ENCODE data around the gene APMAP.

The APMAP gene

DNA sequence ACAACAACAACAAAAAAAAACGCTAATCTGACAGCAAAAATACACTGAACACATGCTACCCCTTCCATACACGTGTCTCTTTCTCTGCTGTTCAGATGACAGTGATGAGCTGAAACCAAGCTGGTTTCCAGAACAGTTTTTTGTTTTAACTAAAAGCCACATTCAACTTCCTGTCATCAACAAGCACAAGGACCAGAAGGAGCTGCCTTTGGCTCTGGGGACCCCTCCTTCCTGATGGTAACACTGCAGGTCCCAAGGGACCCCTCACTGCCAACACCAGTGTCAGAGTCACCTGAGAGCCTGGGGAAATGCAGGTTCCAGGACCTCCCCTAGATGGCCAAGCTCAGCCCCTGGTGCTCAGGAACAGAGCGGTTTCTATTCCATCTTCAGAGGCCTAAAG lies 37.5 kb downstream of the APMAP start:
- Histone ChIP-seq H3K36me3 (ENCODE audit: control insufficient read depth, insufficient read depth, low read length) (no peaks in the 10 kb centered on the region), H3K27me3 (ENCODE audit: control insufficient read depth, insufficient read depth, low read length) (peaks cover 3% of the 10 kb centered on the region), H3K9me3 (ENCODE audit: control insufficient read depth, low read length) (no peaks in the 10 kb centered on the region), H3K4me3 (ENCODE audit: low read length) (no peak overlapping the region), H3K9ac (ENCODE audit: low read length) (no peak overlapping the region), H3K4me1 (ENCODE audit: control insufficient read depth, insufficient read depth, low read length) (no peaks in the 10 kb centered on the region)

DNA sequence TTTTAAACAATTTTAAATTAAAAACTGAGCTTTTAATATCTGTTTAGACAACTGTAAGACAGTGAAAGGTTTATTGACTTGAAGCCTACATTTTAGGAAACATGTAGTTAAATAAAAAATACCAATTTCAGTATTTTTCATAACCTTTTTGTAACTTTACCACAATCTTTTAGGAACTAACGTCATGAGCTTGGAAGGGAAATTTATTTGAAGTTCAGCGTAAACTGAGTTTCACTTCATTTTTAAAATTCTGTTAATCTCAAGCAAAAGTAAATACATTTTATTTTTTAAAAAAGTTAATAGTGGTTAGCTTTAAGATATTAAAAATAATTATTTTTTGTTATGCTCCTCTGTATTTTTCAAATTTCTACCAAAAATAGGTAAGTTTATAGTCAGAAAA lies 38.0 kb downstream of the APMAP start:
- H3K4me3 ChIP-seq (ENCODE audit: low read length), result no peak overlapping the region
- H3K4me1 ChIP-seq (ENCODE audit: control insufficient read depth, insufficient read depth, low read length), result no peaks in the 10 kb centered on the region
- peaks cover 3% of the 10 kb centered on the region for H3K27me3 ChIP-seq (ENCODE audit: control insufficient read depth, insufficient read depth, low read length)
- no peak overlapping the region for H3K9ac ChIP-seq (ENCODE audit: low read length)
- H3K9me3 ChIP-seq (ENCODE audit: control insufficient read depth, low read length), result no peaks in the 10 kb centered on the region
- no peaks in the 10 kb centered on the region for H3K36me3 ChIP-seq (ENCODE audit: control insufficient read depth, insufficient read depth, low read length)

GRCh38 chr20:24954151-24954550 lies 38.4 kb downstream of the APMAP start:
- no peaks in the 10 kb centered on the region for H3K36me3 ChIP-seq (ENCODE audit: control insufficient read depth, insufficient read depth, low read length)
- no peak overlapping the region for H3K4me3 ChIP-seq (ENCODE audit: low read length)
- no peak overlapping the region for H3K9ac ChIP-seq (ENCODE audit: low read length)
- H3K4me1 ChIP-seq (ENCODE audit: control insufficient read depth, insufficient read depth, low read length), result no peaks in the 10 kb centered on the region
- H3K27me3 ChIP-seq (ENCODE audit: control insufficient read depth, insufficient read depth, low read length), result peaks cover 3% of the 10 kb centered on the region
- H3K9me3 ChIP-seq (ENCODE audit: control insufficient read depth, low read length), result no peaks in the 10 kb centered on the region

DNA sequence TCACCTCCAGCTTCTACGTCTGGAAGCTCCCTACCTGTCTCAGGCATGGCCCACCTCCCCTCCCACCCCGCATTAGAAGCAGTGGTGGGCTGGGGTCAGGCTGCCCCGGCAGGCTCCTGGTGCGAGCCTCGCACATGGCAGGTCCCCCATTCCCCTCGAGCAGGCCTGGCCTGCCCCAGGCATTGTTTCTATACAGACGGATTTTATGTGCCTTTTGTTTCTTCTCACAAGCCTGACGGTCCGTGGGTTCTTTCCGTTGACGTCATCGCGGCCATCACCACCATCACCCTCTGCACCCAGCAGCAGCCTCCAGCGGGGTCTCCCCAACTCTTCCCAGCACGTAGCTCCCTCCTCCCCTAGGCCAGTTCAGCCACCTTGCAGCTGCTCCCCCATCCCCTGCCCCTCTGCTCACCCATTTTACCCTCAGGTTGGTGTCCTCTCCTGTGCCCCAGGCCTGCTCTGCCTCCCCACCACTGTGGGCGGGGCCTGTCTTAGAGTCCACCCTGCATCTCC lies 38.9 kb downstream of the APMAP start:
- H3K27me3 ChIP-seq (ENCODE audit: control insufficient read depth, insufficient read depth, low read length), result peaks cover 3% of the 10 kb centered on the region
- no peak overlapping the region for H3K4me3 ChIP-seq (ENCODE audit: low read length)
- no peaks in the 10 kb centered on the region for H3K9me3 ChIP-seq (ENCODE audit: control insufficient read depth, low read length)
- no peaks in the 10 kb centered on the region for H3K36me3 ChIP-seq (ENCODE audit: control insufficient read depth, insufficient read depth, low read length)
- no peaks in the 10 kb centered on the region for H3K4me1 ChIP-seq (ENCODE audit: control insufficient read depth, insufficient read depth, low read length)
- no peak overlapping the region for H3K9ac ChIP-seq (ENCODE audit: low read length)

DNA sequence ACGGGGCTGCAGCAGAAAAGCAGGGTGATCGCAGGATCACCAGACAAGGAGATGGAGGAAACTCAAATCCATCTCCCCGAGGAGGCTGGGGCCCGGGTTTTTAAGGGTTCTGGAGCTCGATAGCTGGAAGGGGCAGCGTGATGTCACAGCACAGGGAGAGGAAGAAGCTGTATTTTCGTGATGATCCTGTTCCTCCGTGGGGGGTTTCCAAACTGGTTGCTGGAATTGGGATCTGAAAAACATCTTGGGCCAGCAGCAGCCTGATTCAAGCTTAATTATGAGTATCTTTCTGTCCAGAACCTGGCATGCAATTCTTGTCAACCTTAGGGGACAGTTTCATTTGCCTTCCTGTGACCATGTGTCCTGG lies 39.4 kb downstream of the APMAP start:
- no peaks in the 10 kb centered on the region for H3K4me1 ChIP-seq (ENCODE audit: control insufficient read depth, insufficient read depth, low read length)

DNA sequence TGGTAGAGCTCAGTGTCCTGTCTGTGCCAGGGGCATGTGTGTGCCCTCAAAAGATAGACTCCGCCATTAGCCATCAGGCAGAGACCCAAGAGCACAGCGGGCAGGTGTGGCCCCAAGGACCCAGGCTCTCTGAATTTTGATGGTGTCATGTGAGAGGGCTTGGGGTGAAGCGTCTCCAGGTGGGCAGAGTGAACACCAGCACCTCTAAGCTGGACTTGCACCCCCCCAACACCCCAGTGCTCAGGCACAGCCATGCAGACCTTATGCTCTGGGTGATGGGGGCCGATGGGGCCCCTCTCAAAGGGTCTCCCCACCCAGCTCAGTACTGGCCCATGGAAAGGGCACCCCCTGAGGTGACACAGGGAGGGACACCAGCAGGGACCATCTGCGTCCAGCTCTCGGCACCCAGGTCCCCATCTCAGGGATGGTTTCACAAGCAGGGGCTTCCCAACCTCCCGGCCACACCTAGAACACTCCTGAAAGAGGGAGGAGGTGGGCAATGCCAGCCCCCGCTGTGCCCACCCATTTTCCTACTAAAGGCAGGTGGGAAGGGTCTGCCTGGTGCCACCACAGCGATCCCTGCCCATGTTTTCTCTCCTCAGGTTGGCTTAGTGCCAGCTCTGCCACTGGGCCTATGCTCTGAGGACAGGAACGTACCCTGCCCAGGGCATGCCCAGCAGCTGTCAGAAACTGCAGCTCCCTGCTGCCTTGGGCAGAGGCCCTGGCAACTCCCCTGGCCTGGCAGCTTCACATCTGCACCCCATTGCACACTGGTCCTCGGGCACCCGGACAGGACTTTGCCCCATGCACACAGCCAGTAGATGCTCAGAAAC lies 40.0 kb downstream of the APMAP start:
- no peaks in the 10 kb centered on the region for H3K9me3 ChIP-seq (ENCODE audit: control insufficient read depth, low read length)
- H3K4me1 ChIP-seq (ENCODE audit: control insufficient read depth, insufficient read depth, low read length), result no peaks in the 10 kb centered on the region
- H3K36me3 ChIP-seq (ENCODE audit: control insufficient read depth, insufficient read depth, low read length), result no peaks in the 10 kb centered on the region
- H3K9ac ChIP-seq (ENCODE audit: low read length), result no peak overlapping the region
- peaks cover 3% of the 10 kb centered on the region for H3K27me3 ChIP-seq (ENCODE audit: control insufficient read depth, insufficient read depth, low read length)
- no peak overlapping the region for H3K4me3 ChIP-seq (ENCODE audit: low read length)

More for the DNA sequence above, 39.4 kb downstream of the APMAP start:
- Histone ChIP-seq H3K9ac (ENCODE audit: low read length) (no peak overlapping the region), H3K4me3 (ENCODE audit: low read length) (no peak overlapping the region), H3K9me3 (ENCODE audit: control insufficient read depth, low read length) (no peaks in the 10 kb centered on the region), H3K36me3 (ENCODE audit: control insufficient read depth, insufficient read depth, low read length) (no peaks in the 10 kb centered on the region), H3K27me3 (ENCODE audit: control insufficient read depth, insufficient read depth, low read length) (peaks cover 3% of the 10 kb centered on the region)

- Histone ChIP-seq H3K4me1 (ENCODE audit: control insufficient read depth, insufficient read depth, low read length) (no peaks in the 10 kb centered on the region), H3K27me3 (ENCODE audit: control insufficient read depth, insufficient read depth, low read length) (peaks cover 3% of the 10 kb centered on the region), H3K36me3 (ENCODE audit: control insufficient read depth, insufficient read depth, low read length) (no peaks in the 10 kb centered on the region), H3K4me3 (ENCODE audit: low read length) (no peak overlapping the region), H3K9me3 (ENCODE audit: control insufficient read depth, low read length) (no peaks in the 10 kb centered on the region), H3K9ac (ENCODE audit: low read length) (no peak overlapping the region)
Measured at GRCh38 chr20:24951536-24952083, 40.9 kb downstream of the APMAP start.

DNA sequence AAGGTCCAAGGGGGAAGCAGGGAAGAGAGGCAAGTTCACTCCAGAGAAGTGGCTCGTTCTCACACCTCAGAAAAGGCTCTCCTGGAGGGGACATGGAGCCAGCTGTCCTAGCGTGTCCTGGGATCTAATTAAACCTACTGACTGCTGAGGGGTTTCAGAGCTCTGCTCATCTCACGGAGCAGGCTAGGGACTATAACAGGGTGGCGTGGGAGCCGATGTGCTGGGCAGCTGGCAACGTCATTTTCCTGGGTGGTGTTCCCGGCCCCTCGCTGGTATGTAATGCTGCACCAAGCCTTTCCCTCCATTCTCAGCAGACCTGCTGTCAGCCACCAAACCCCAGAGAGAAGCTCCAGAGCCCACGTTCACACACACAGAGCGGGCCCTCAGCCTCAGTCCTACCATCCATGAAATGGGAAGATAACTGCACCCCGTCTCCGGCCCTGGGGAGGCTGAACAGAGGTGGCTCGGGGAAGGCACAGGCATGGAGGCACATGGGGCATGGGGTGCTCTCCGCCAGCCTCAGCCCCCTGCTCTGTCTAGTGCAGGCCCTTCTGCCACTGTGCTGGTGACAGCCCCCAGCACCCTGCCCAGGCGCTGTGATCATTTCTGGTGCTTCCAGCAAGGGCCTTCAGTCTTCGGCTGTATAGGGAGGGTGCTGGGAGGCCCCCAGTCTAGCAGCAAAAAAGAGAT lies 41.6 kb downstream of the APMAP start:
- no peak overlapping the region for H3K9ac ChIP-seq (ENCODE audit: low read length)
- no peak overlapping the region for H3K4me3 ChIP-seq (ENCODE audit: low read length)
- no peaks in the 10 kb centered on the region for H3K9me3 ChIP-seq (ENCODE audit: control insufficient read depth, low read length)
- no peaks in the 10 kb centered on the region for H3K36me3 ChIP-seq (ENCODE audit: control insufficient read depth, insufficient read depth, low read length)
- H3K4me1 ChIP-seq (ENCODE audit: control insufficient read depth, insufficient read depth, low read length), result no peaks in the 10 kb centered on the region
- peaks cover 3% of the 10 kb centered on the region for H3K27me3 ChIP-seq (ENCODE audit: control insufficient read depth, insufficient read depth, low read length)

DNA sequence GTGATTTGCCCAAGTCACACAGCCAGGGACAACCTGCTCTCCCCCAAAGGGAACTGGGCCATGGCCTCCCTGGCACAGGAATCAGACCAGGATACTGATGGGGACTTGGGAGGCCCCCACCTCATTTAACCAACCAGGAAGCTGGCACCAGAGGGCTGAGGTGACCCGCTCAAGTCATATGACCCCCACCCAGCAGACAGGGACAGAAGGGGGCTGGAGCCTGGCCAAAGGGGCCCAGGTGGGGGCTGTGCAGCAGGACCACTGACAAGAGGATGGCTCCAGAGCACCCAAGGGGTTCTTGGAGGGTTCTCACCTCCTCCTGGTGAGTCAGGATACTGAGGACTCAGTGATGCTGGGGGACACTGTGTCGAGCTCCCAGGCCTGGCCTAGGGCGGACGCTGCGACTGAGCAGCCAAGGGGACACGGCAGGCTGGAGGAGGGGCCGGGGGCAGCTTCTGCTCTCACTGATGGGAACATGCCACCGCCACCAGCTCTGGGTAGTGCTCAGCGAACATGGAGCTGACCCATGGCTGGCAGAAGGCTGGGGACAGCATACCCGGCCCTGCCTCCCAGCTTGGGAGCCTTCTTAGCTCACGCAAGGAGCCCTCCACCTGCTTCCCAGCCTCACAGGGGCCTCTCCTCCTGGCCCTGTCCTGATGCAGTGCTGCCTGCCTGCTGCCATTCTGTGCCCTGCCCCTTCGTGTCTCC lies 42.3 kb downstream of the APMAP start:
- Histone ChIP-seq H3K9ac (ENCODE audit: low read length) (peak overlapping the region; percentile 22), H3K27me3 (ENCODE audit: control insufficient read depth, insufficient read depth, low read length) (peaks cover 3% of the 10 kb centered on the region), H3K4me1 (ENCODE audit: control insufficient read depth, insufficient read depth, low read length) (no peaks in the 10 kb centered on the region), H3K36me3 (ENCODE audit: control insufficient read depth, insufficient read depth, low read length) (no peaks in the 10 kb centered on the region), H3K9me3 (ENCODE audit: control insufficient read depth, low read length) (no peaks in the 10 kb centered on the region), H3K4me3 (ENCODE audit: low read length) (no peak overlapping the region)

DNA sequence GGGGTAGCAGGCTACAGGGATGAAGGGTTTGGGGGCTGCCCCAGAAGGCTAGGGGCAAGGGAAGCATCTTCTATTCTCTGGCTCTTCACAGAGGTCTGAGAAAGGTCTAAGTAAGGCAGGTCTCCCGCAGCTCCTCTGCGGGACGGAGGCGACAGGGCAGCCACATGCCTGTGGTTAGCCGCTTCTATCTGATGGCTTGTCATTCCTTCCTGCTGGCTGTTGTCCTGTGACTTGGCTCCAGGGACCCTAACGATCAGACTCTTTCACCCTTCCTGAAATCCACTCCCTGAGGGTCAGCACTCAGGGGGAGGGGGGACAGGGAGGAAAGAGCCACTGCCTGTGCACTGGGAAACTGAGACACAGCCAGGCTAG lies 42.8 kb downstream of the APMAP start:
- H3K9ac ChIP-seq (ENCODE audit: low read length), result peak overlapping the region; percentile 22
- no peak overlapping the region for H3K4me3 ChIP-seq (ENCODE audit: low read length)
- peaks cover 3% of the 10 kb centered on the region for H3K27me3 ChIP-seq (ENCODE audit: control insufficient read depth, insufficient read depth, low read length)
- H3K4me1 ChIP-seq (ENCODE audit: control insufficient read depth, insufficient read depth, low read length), result no peaks in the 10 kb centered on the region
- H3K9me3 ChIP-seq (ENCODE audit: control insufficient read depth, low read length), result no peaks in the 10 kb centered on the region
- no peaks in the 10 kb centered on the region for H3K36me3 ChIP-seq (ENCODE audit: control insufficient read depth, insufficient read depth, low read length)

GRCh38 chr20:24948939-24949679 lies 43.4 kb downstream of the APMAP start, which contains the start of gene CST7:
TSS of gene CST7 (plus strand) at chr20:24949269. CDS start at chr20:24949506, 237 bp downstream.
- Histone ChIP-seq H3K36me3 (ENCODE audit: control insufficient read depth, insufficient read depth, low read length) (no peaks in the 10 kb centered on the region), H3K27me3 (ENCODE audit: control insufficient read depth, insufficient read depth, low read length) (peaks cover 3% of the 10 kb centered on the region), H3K9me3 (ENCODE audit: control insufficient read depth, low read length) (no peaks in the 10 kb centered on the region), H3K9ac (ENCODE audit: low read length) (peak within 1 kb of the TSS; percentile 22), H3K4me1 (ENCODE audit: control insufficient read depth, insufficient read depth, low read length) (no peaks in the 10 kb centered on the region), H3K4me3 (ENCODE audit: low read length) (no peak within 1 kb of the TSS)
